Effector CD8-positive, alpha-beta T cell (primary cell): ENCODE data around the gene RUFY4.

Source experiments
- DNase-seq: peaks from one replicate; lab custom pipeline; 2025; lab: John Stamatoyannopoulos, UW

Gene RUFY4

GRCh38 chr2:218063486-218063885 is 5.6 kb upstream of the RUFY4 start:
- no peak for DNase-seq

DNA sequence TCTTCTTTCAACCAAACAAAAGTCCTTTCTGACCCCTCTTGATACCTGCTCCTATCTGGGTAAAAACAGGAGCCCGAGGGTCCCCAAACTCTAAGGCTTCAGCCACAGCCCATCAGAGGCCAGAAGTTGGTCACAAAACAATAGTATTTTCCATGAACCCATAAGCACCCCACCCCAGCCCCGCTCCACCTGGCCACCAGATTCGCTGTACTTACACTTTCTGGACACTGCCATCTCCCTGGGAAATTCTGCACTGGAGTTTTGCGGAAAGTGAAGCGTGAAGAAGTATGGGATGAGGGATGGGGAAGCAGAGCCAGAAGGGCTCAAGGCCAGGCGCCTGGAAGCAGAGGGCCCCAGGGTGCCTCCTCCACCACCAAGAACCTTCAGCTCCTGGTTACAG is 5.2 kb upstream of the RUFY4 start:
- no peak for DNase-seq

GRCh38 chr2:218065239-218066006 is 3.6 kb upstream of the RUFY4 start:
- DNase-seq: no peak

DNA sequence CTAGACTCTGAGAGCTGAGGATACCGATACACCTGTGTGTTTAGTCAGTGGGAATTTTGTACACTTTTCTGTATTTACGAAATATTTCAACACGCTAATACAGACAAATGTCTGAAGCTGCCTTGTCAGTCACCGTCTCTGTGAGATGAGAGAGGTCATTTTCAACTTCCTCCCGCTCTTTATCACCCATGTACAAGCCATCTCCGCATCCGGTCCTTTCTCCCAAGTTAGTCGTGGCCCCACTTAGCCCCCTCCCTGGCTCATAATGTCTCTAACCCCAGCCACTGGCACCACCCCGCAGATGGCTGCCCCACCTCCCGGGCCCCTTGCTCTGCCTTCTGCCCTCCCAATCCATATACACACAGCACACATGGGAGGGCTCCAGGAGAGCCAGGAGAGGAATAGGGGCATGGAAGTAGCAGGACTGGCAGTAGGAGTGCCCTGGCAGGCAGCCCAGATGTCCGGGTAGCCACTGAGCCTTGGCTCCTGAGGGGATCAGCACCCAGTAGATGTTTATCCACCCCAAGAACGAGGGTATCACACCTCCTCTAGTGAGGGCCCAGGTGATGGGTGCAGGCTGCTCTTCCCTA is 2.0 kb upstream of the RUFY4 start:
- no peak for DNase-seq

DNA sequence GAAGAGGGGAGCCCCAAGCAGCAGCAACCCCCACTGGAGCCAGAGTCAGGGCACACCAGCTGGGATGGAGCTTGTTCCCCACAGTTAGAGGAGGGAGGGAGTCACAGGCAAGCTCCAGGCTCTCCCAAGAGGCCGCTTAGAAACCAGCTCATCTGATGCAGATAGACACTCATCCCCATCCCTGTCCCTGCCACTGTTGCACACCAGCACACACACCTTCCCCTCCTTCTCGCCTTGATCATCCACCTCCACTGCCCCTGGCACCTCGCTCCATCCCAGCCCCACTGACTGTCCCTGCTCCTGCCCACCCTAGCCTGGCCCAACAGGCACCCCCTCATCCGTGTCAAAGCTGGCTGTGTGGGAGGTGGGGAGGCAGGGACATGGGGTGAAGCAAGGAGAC is 1.5 kb upstream of the RUFY4 start:
- DNase-seq: no peak

DNA sequence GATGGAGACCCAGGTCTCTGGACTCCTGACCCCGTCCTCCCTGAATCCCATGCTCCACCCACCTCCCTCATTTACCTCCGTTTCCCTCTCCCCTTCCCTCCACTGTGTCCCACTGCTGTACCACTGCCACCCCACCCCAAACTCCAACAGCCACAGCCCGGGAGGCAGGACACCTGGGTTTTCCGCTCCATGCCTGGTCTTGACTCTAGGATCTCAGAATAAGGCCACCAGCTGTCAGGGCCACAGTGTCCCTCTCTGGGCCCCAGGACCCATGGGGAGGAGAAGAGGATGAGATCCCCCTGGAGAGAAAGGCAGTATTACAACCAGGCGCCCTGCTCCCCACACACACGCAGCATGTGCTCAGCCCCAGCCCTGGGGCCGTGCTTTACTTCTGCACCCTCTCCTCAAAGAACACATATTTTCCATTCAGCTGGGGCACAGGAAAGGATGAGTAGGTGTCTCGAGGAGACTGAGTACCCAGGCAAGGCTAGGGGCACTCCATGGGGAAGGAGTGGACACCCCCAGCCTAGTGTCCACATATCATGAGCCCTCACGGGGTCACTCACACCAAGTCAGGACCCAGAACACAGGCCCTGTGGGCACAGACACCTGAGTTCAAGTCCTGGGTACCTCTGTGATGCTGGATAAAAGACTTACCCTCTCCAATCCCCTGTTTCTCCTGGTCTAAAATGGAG is 700 bp downstream of the RUFY4 start:
- DNase-seq: no peak

DNA sequence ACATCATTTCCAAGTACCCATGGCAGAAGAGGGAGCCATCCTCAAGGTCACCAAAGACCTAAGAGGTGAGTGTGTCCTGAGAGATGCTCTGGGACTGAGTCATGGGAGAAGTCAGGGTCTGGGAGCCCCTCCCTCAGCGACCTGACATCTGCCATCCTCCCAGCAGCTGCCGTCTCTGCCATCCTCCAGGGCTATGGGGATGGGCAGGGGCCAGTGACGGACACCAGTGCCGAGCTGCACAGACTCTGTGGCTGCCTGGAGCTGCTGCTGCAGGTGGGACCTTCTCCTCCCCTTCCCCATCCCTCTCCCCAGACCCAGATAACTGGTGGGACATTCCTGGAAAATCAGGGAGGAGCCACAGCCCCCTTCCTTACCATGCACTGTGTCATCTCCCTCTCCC is 1.5 kb downstream of the RUFY4 start:
- no peak for DNase-seq

- no peak for DNase-seq
These were observed 2.3 kb downstream of the RUFY4 start for GRCh38 chr2:218071218-218071937.

DNA sequence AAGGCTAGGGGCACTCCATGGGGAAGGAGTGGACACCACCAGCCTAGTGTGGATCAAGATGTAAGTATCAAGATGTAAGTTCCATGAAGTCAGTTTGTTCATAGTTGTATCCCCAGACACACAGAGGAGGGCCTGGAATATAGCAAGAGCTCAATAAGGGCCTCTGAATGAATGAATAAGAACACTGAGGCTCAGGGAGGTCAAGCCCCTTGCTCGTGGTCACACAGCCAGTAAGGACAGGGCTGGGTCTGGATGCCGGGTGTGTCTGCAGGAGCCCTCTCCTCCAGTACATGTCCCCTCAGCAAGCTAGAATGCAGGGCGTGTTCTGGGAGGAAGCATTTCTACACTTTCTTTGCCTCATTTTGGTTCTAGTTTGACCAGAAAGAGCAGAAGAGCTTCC is 2.9 kb downstream of the RUFY4 start:
- DNase-seq: no peak

DNA sequence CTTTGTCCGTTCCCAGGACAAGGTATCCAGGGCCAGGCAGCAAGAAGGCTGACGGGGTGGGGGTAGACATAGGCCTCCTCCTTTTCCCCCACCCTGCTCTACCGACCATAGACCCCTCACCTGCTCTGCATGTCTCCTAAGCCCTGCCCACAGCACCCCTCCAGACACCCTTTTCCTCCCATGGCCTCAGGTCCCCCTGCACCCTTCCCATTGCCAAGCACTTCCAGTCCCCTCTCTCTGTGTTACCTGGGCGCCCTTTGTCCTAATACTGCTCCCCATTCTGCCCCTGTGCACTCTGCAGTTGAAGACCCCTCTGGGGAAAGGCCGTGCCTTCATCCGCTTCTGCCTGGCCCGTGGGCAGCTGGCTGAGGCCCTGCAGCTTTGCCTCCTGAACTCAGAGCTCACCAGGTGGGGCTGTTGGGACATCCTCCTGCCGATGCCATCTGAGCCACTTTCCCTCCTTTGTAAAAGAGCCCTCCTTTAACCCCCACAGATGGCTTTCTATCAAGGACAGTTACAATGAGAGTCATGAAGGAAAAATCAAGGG is 3.5 kb downstream of the RUFY4 start:
- no peak for DNase-seq

GRCh38 chr2:218073185-218073584 is 4.1 kb downstream of the RUFY4 start:
- DNase-seq: no peak

- no peak for DNase-seq
These were observed 5.0 kb downstream of the RUFY4 start for GRCh38 chr2:218074031-218074430.

GRCh38 chr2:218075975-218076811 is 7.1 kb downstream of the RUFY4 start:
- DNase-seq: no peak

- DNase-seq: no peak
These were observed 8.6 kb downstream of the RUFY4 start for GRCh38 chr2:218077464-218078216.

- no peak for DNase-seq
These were observed 11.2 kb downstream of the RUFY4 start for GRCh38 chr2:218079943-218080913.

GRCh38 chr2:218081063-218081462 is 12.0 kb downstream of the RUFY4 start:
- DNase-seq: no peak

DNA sequence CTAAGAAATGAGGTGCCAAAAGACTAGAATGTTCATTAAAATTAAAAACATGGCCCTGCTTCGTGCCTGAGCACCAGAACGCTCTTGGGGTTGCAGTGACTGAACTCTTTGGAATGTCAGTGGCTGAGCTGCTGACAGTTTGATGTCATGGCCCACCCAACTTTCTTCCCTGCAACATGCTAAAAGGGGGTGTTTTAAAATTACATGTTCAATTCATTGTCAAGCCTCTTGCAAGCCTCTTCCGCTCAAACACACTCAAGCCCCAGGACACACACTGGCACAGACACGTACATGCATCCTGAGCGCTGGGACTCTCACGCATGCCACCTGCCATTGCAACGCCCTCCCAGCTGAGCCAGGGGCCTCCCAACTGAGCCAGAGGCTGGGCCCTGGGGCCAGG is 12.6 kb downstream of the RUFY4 start:
- no peak for DNase-seq

- DNase-seq: no peak
These were observed 13.7 kb downstream of the RUFY4 start for GRCh38 chr2:218082586-218083351.

DNA sequence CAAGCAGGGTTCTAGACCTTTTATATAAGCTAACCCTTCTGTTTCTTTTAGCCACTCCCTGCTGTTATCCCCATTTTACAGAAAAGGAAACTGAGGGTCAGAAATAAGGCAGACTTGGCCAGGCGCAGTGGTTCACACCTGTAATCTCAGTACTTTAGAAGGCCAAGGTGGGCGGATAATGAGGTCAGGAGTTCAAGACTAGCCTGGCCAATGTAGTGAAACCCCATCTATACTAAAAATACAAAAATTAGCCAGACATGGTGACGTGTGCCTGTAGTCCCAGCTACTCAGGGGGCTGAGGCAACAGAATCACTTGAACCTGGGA is 14.3 kb downstream of the RUFY4 start:
- no peak for DNase-seq
